IPS-18a (cell line): ENCODE data around the gene CDR2.
"Not testable (repeated sequence)": the region's sequence is repeated elsewhere in the genome, so short reads cannot be mapped to it uniquely, and the experiment has no call there.

Experiments used
- H3K27ac ChIP-seq: one replicate; pipeline ENCODE4 v1.5.1; 2013; ENCODE audit warnings: low read length
- H3K27me3 ChIP-seq: one replicate; pipeline ENCODE4 v1.6.1; 2013; ENCODE audit warnings: mild to moderate bottlenecking, low read length; ENCODE audit not compliant: control insufficient read depth, insufficient read depth
- H3K36me3 ChIP-seq: one replicate; pipeline ENCODE4 v1.6.1; 2013; ENCODE audit warnings: low read depth, low read length; ENCODE audit not compliant: control insufficient read depth
- H3K4me1 ChIP-seq: one replicate; pipeline ENCODE4 v1.6.1; 2013; ENCODE audit warnings: low read depth, low read length; ENCODE audit not compliant: control insufficient read depth
- H3K4me3 ChIP-seq: one replicate; pipeline ENCODE4 v1.5.1; 2013; ENCODE audit warnings: low read length
- H3K9ac ChIP-seq: one replicate; pipeline ENCODE4 v1.6.1; 2013; ENCODE audit warnings: mild to moderate bottlenecking, low read length, moderate library complexity
- H3K9me3 ChIP-seq: one replicate; pipeline ENCODE4 v1.6.1; 2013; ENCODE audit warnings: low read depth, low read length; ENCODE audit not compliant: control insufficient read depth

CDR2 gene

DNA sequence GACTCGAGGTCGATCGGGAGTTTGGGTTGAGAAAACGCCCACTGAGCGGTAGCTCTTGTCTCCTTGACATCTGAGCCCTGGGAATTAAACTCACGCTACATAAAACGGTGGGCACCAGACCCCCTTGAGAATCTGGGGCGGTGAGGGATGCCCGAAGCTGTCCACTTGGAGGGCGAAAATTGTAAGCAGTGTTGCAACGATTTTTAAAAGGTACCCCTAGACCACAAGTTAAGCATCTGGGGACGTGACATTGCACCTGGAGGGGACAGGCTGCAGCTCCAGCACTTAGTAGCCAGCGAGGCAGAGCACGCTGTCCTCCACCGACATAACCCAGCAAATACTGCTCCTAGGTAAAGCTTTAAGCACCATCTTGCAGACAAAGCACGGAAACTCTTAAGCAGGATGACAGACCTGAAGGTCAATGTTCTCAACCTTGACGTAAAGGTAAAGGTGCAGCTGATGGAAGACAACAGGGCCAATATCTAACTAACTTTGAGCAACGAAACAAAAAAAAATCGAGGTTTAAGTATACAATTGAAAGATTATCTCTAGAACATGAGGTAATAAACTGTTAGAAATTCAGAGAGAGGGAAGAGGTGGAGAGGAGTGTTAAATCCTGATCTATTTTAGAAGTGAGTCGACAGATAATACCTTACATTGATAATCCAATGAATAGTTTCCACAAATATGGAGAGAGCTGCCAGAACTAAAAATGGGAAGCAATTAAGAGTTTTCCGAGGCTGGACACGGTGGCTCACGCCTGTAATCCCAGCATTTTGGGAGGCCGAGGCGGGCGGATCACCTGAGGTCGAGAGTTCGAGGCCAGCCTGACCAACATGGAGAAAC lies 921 bp upstream of the CDR2 start:
- Histone ChIP-seq H3K27ac (no peak overlapping the region), H3K27me3 (peaks cover 31% of the 10 kb centered on the region), H3K9me3 (no peaks in the 10 kb centered on the region), H3K4me1 (peaks cover 10% of the 10 kb centered on the region), H3K4me3 (peak overlapping the region; percentile 88), H3K9ac (peak overlapping the region; percentile 49), H3K36me3 (no peaks in the 10 kb centered on the region)

DNA sequence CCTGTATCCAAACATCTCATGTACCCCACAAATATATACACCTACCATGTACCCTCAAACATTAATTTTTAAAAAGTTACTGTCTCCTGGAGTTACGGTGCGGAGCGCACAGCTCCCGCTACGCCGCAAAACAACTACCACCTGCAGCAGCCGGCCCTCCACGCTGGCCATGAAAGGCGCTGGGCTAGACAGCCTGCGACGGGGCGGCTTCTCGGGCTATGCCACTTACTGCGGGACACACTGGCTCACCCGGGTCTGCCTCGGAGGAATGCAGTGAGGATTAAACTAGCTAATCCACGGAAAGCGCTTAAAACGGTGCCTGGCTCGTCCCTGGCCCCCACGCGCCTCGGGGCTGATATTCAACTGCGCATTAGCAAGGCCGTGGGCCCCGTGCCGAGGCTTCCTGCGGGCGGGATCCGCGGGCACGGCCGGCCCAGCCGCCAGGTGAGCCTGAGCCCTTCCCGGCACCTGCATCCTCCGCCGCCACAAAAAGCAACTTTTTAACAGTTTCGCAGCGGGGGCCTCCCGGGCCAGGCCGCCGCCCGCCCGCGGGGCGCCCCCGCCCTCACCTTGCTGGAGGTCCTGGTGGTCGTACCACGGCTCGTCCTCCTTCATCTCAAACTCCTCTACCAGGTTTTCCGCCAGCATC lies 633 bp downstream of the CDR2 start:
- H3K4me1 ChIP-seq = peaks cover 20% of the 10 kb centered on the region
- peak overlapping the region; percentile 88 for H3K4me3 ChIP-seq
- H3K9me3 ChIP-seq = no peaks in the 10 kb centered on the region
- peak overlapping the region; percentile 70 for H3K9ac ChIP-seq
- peaks cover 31% of the 10 kb centered on the region for H3K27me3 ChIP-seq
- no peaks in the 10 kb centered on the region for H3K36me3 ChIP-seq
- no peak overlapping the region for H3K27ac ChIP-seq

DNA sequence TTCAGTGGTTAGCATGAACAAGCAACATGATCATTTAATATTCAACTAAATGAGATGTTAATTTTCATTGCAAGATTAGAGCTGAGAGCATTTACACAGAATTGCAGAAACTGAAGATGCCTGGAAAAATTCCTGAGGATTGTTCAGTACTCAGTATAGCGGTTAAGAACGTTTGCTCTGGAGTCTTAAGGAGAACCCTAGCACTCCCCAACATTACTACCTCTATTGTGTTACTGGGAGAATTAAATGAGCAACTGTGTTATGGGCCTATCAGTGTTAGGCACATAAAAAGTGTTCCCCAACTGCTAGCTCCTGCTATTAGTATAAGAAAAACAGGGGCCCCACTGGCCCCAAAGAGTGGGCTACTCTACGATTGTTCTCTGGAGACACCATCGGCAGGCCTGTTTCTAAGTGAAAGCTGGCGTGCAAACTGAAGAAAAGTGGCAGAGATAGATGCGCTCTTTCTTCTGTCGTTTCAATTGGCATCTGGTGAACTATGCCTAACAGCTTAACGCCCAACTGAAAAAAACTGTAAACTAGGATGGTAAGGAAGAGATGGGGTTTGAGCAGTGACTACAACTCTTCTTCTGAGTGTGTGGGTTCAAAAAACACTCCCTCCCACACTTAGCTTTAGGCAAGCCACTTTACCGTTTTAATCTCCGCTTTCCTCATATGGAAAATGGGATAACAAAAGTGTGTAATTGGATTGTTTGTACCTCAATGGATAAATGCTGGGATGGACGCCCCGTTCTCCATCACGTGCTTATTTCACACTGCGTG lies 1.3 kb downstream of the CDR2 start:
- no peaks in the 10 kb centered on the region for H3K9me3 ChIP-seq
- peaks cover 20% of the 10 kb centered on the region for H3K4me1 ChIP-seq
- H3K27ac ChIP-seq = no peak overlapping the region
- H3K36me3 ChIP-seq = no peaks in the 10 kb centered on the region
- H3K4me3 ChIP-seq = peak overlapping the region; percentile 88
- H3K9ac ChIP-seq = peak overlapping the region; percentile 70
- H3K27me3 ChIP-seq = peaks cover 31% of the 10 kb centered on the region

DNA sequence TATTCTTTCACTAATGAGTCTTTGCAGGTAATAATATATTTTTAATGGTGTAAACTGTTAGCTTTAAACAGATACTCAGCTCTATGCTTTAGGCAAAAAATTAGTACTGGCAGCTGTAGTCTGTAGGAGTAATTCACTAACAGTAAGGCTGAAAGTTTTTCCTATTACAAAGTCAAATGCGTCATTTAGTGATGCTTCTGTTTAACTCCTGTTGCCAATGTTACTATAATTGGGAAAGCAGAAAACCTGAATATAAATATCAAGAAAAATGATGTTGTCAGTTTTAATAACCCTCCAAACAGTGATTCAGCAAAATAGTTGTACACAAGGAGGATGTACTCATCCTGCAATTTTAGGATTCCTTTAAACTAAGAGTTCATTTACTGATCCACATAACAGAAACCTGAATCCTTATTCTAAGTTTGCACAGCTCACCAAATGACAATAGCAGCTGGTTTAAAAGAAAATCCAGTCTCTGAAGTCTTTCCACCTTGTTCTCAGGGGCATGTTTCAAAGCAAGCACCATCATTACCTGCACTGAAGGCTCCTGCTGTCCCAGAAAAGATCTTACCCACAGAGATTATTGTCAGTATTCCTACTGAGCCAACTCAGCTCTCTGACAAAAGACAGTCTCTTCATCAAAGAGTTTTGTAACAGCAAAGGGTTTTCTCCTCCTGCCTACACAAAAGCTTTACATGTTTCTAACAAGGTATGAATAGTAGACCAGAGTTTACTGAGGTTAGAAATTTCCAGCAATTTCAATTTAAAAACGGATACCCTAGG lies 4.2 kb downstream of the CDR2 start:
- Histone ChIP-seq H3K27ac (no peak overlapping the region), H3K27me3 (peaks cover 16% of the 10 kb centered on the region), H3K4me3 (peak overlapping the region; percentile 21), H3K4me1 (peaks cover 20% of the 10 kb centered on the region), H3K9ac (no peak overlapping the region), H3K9me3 (no peaks in the 10 kb centered on the region), H3K36me3 (no peaks in the 10 kb centered on the region)

DNA sequence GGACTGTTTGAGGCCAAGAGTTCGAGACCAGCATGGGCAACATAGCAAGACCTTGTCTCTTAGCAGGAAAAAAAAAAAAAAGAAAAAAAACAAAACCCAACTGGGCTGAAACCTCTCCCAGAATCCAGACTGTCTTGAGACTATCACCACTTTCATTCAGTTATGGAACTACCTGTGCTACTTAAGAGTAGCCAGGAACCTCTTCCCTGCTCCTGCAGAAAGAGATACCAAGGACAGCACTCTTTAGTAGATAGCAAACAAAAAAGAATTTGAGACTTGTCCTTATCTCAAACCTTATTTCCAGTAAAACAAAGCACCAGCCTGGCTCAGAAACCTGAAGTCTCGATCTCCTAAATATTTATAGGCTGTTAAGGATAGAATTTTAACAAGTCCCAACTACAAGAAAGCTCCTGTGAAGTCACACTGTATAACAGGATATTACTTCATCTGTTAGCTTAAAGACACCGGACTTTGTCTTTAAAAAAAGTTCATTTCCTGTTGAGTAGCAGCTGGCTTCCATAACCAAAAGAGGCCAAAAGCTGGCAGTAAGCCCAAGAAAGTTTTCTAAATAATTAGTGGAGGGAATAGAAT lies 5.1 kb downstream of the CDR2 start:
- Histone ChIP-seq H3K36me3 (no peaks in the 10 kb centered on the region), H3K4me3 (no peak overlapping the region), H3K9me3 (no peaks in the 10 kb centered on the region), H3K4me1 (peaks cover 20% of the 10 kb centered on the region), H3K27me3 (peaks cover 13% of the 10 kb centered on the region), H3K9ac (no peak overlapping the region), H3K27ac (no peak overlapping the region)

DNA sequence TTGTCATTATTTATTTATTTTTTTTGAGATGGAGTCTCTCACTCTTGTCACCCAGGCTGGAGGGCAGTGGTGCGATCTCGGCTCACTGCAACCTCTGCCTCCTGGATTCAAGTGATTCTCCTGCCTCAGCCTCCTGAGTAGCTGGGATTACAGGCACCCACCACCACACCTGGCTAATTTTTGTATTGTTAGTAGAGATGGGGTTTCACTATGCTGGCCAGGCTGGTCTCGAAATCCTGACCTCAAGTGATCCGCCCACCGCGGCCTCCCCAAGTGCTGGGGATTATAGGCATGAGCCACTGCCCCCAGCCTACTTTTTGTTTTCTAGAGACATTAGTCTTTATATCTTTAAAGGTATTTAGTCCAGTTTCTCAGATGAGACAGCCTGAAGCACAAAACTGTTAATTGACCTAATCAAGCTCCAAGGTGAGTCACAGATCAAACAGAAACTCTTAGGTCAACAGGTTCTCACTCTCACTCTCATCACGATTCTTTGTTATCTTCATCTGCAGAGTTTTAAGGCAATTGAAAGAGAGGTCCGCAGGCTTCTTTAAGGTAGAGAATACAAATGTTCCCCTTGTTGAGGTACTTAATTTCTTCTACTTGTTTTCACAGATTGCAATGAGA lies 6.1 kb downstream of the CDR2 start:
- not testable (repeated sequence) for H3K27ac ChIP-seq

DNA sequence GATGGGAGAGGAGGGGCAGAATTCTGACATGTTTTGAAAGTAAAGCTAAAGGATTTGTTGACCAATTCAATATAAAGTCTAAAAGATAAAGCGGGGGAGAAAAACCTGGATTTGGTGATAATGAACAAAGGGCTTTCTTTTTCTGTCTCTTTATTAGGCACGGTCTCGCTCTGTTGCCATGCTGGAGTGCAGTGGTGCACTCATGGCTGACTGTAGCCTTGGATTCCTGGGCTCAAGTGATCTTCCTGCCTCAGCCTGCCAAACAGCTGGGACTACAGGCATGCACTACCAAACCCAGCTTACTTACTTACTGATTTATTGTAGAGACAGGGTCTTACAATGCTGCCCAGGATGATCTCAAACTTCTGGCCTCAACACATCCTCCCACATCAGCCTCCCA lies 7.5 kb downstream of the CDR2 start:
- Histone ChIP-seq H3K36me3 (peaks cover 20% of the 10 kb centered on the region), H3K27me3 (no peaks in the 10 kb centered on the region), H3K4me1 (peaks cover 14% of the 10 kb centered on the region), H3K4me3 (no peak overlapping the region), H3K27ac (no peak overlapping the region), H3K9ac (no peak overlapping the region), H3K9me3 (no peaks in the 10 kb centered on the region)

More for the DNA sequence above, 6.1 kb downstream of the CDR2 start:
- peaks cover 18% of the 10 kb centered on the region for H3K4me1 ChIP-seq
- not testable (repeated sequence) for H3K4me3 ChIP-seq, H3K9me3 ChIP-seq, H3K27me3 ChIP-seq, H3K36me3 ChIP-seq, H3K9ac ChIP-seq

DNA sequence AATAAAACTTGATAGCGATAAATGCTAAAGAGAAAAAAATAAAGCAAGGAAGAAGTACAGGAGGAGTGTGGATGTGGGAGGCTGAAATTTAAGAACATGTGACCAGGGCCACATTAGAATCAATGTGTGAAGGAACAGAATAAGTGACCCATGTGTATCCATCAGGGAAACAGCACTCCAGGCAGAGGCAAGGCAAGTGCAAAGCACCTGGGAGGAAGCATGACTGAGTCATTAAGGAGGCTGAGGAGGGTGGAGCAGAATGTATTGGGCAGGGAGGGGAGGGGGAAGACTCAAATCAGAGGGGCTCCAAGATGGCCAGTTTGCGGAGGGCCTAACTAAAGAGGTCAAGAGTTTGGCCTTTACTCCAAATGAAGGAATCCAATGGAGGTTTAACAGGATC lies 8.0 kb downstream of the CDR2 start:
- H3K9me3 ChIP-seq = no peaks in the 10 kb centered on the region
- no peak overlapping the region for H3K4me3 ChIP-seq
- peaks cover 20% of the 10 kb centered on the region for H3K36me3 ChIP-seq
- H3K4me1 ChIP-seq = peaks cover 14% of the 10 kb centered on the region
- H3K27ac ChIP-seq = no peak overlapping the region
- no peak overlapping the region for H3K9ac ChIP-seq
- H3K27me3 ChIP-seq = no peaks in the 10 kb centered on the region

DNA sequence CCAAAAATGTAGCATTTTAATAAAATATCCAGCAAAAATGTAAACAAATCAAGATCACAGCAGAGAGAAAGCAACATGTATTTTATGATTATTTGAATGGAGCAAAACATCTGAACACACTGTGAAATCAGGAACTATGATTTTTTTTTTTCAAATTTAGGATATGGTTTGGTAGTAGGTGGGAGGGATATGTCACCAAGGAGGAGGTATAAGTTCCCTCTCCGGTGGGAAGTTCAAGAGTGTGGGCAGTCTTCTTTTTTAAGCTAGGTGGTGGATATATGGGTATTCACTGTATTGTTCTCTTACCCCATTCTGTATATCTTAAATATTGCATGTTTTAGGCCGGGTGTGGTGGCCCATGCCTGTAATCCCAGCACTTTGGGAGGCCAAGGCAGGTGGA lies 10.2 kb downstream of the CDR2 start:
- Histone ChIP-seq H3K9ac (no peak overlapping the region), H3K4me1 (no peaks in the 10 kb centered on the region), H3K4me3 (no peak overlapping the region), H3K27ac (no peak overlapping the region), H3K27me3 (no peaks in the 10 kb centered on the region), H3K36me3 (peaks cover 20% of the 10 kb centered on the region), H3K9me3 (no peaks in the 10 kb centered on the region)

DNA sequence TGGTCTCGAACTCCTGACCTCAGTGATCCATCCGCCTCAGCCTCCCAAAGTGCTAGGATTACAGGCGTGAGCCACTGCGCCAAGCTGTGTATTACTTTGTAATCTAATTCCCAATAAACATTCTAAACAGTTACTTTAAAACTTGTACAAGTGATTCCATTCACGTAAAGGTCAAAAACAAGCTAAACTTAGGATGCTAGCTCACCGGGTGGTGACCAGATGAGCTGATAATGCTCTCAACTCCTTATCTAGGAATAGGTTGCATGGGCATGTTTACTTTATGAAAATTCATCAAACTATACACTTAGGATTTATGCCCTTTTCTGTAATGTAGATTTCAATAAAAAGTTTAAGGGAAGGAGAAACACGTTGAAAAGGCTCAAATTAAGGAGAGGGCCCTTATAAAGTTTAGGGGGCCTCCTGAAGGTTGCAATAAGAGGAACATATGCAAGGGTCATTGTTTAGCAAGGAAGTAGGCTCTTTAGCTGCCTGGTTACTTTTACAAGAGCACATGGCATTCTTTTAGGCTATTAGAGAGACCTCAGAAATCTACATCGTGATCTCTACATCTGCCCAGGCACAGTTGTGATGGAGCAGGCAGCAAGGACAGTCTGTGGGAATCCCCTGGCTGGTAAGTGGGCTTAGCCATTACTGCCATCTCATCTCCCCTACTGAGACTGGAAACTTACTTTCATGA lies 13.3 kb downstream of the CDR2 start:
- H3K4me3 ChIP-seq = no peak overlapping the region
- H3K27ac ChIP-seq = no peak overlapping the region
- no peaks in the 10 kb centered on the region for H3K27me3 ChIP-seq
- peaks cover 20% of the 10 kb centered on the region for H3K36me3 ChIP-seq
- no peaks in the 10 kb centered on the region for H3K4me1 ChIP-seq
- no peak overlapping the region for H3K9ac ChIP-seq
- no peaks in the 10 kb centered on the region for H3K9me3 ChIP-seq
